ENCODE data around the gene RCAN1. TPM values are rescaled to one million over a fixed set of nuclear protein-coding genes. Genes with fewer than 3 reads are reported as not detected.

RCAN1 gene
- total RNA-seq, 6 donors from 2014 or later = 24.7 to 36.2 (median 29.4) TPM

- ATAC-seq (ENCODE audit: low FRiP score in 2 of 2) (peak in 1 of 2 donors; percentile 60), DNase-seq (no peak)
- WGBS, 2 donors = 77 to 83% methylated on average over 3 of the region's 3 CpGs
- Histone ChIP-seq H3K9me3 (no peaks in the 10 kb centered on the region), H3K27ac (no peak overlapping the region), H3K27me3 (no peaks in the 10 kb centered on the region), H3K36me3 (no peaks in the 10 kb centered on the region), H3K4me1 (peaks cover 4 to 23% (median 5%) of the 10 kb centered on the region in 4 donors), H3K4me3 (no peak overlapping the region)
- TF ChIP-seq CTCF (IDR thresholded peaks at IDR 0.05) = no peak
- TF ChIP-seq POLR2AphosphoS5 (IDR thresholded peaks at IDR 0.05) = peak in 1 of 2 donors; percentile 41
Measured at GRCh38 chr21:34583926-34584563, 30.9 kb downstream of the RCAN1 start.

- Histone ChIP-seq H3K4me3 (no peak overlapping the region), H3K36me3 (no peaks in the 10 kb centered on the region), H3K9me3 (no peaks in the 10 kb centered on the region), H3K4me1 (peaks cover 4 to 23% (median 5%) of the 10 kb centered on the region in 4 donors), H3K27ac (peak overlapping the region in 1 of 4 donors; percentile 27), H3K27me3 (no peaks in the 10 kb centered on the region)
- 70 to 83% methylated on average over 10 of the region's 10 CpGs for WGBS, 2 donors
- TF ChIP-seq EP300 (IDR thresholded peaks at IDR 0.05) = no peak
- peak; percentile 18 to 70 (median 48) for TF ChIP-seq CTCF (IDR thresholded peaks at IDR 0.05)
- ATAC-seq (ENCODE audit: low FRiP score in 2 of 2) (peak; percentile 66 to 82), DNase-seq (no peak)
Measured at GRCh38 chr21:34582506-34583150, 32.3 kb downstream of the RCAN1 start.

- no peaks in the 10 kb centered on the region for H3K9me3 ChIP-seq
- no peak for DNase-seq
- WGBS, 2 donors = 75 to 89% methylated on average over 8 to 9 of the region's 9 CpGs
- H3K27me3 ChIP-seq = no peaks in the 10 kb centered on the region
- no peak for ATAC-seq (ENCODE audit: low FRiP score in 2 of 2)
- H3K4me3 ChIP-seq = no peak overlapping the region
- no peaks in the 10 kb centered on the region for H3K36me3 ChIP-seq
- peaks cover 10 to 34% (median 16%) of the 10 kb centered on the region in 4 donors for H3K4me1 ChIP-seq
- no peak for TF ChIP-seq EP300 (IDR thresholded peaks at IDR 0.05)
- TF ChIP-seq POLR2AphosphoS5 (IDR thresholded peaks at IDR 0.05) = no peak
- TF ChIP-seq POLR2A (IDR thresholded peaks at IDR 0.05) = no peak
- peak overlapping the region in 2 of 4 donors; percentile 21 to 37 for H3K27ac ChIP-seq
Measured at GRCh38 chr21:34580181-34580700, 34.7 kb downstream of the RCAN1 start.

GRCh38 chr21:34579411-34579810, 35.5 kb downstream of the RCAN1 start:
- H3K27me3 ChIP-seq = no peaks in the 10 kb centered on the region
- WGBS, 2 donors = 95 to 96% methylated on average over 1 of the region's 1 CpG
- no peak overlapping the region for H3K4me3 ChIP-seq
- no peak overlapping the region for H3K27ac ChIP-seq
- H3K9me3 ChIP-seq = no peaks in the 10 kb centered on the region
- no peak for ATAC-seq (ENCODE audit: low FRiP score in 2 of 2)
- peaks cover 9 to 27% (median 15%) of the 10 kb centered on the region in 4 donors for H3K4me1 ChIP-seq
- no peaks in the 10 kb centered on the region for H3K36me3 ChIP-seq
- DNase-seq = no peak
- TF ChIP-seq EP300 (IDR thresholded peaks at IDR 0.05) (no peak), POLR2A (IDR thresholded peaks at IDR 0.05) (no peak), CTCF (IDR thresholded peaks at IDR 0.05) (no peak), POLR2AphosphoS5 (IDR thresholded peaks at IDR 0.05) (no peak)

- H3K9me3 ChIP-seq = no peaks in the 10 kb centered on the region
- H3K4me3 ChIP-seq = no peak overlapping the region
- no peak for TF ChIP-seq EP300 (IDR thresholded peaks at IDR 0.05)
- no peak for TF ChIP-seq POLR2AphosphoS5 (IDR thresholded peaks at IDR 0.05)
- TF ChIP-seq CTCF (IDR thresholded peaks at IDR 0.05) = no peak
- TF ChIP-seq POLR2A (IDR thresholded peaks at IDR 0.05) = no peak
- H3K27me3 ChIP-seq = no peaks in the 10 kb centered on the region
- ATAC-seq (ENCODE audit: low FRiP score in 2 of 2) = peak in 1 of 2 donors; percentile 14
- H3K27ac ChIP-seq = peak overlapping the region in 1 of 4 donors; percentile 24
- no peak for DNase-seq
- H3K4me1 ChIP-seq = peaks cover 6 to 19% (median 12%) of the 10 kb centered on the region in 4 donors
- no peaks in the 10 kb centered on the region for H3K36me3 ChIP-seq
- WGBS, 2 donors = 48 to 51% methylated on average over 5 of the region's 5 CpGs
Measured at GRCh38 chr21:34576041-34576511, 38.8 kb downstream of the RCAN1 start.
